ENCODE measurements around the gene ARL15. TPM values are rescaled to one million over a fixed set of nuclear protein-coding genes. Genes with fewer than 3 reads are reported as not detected.
A peak's percentile ranks its signal among the peaks of the same experiment; 100 is the strongest.

The ARL15 gene
- total RNA-seq, 1 experiment from 2014 or later = 13.0 TPM

DNA sequence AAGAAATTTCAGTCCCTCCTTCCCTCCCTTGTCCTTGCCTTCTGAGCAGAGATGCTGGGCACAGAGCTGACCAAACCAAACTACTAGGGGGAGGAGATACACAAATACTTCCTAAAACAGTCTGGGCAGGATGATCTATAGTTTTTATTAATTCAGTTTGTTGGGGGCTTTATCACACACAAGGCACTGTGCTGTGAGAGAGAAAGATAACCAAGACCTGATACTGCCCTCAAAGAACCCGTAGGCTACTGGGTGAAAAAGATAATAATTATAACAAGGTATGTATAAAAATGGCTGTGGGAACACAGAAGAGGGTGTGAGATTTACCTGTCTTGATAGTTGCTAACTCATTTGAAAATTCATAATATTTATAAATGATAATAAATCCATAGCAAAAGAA, 395.3 kb downstream of the ARL15 start:
- Histone ChIP-seq H3K79me1 (ENCODE audit: insufficient read depth, low read depth, low read length, poor library complexity, severe bottlenecking) (no peaks in the 10 kb centered on the region), H3K4ac (ENCODE audit: low read depth, low read length) (no peak overlapping the region), H3K27me3 (ENCODE audit: insufficient read depth, low read length) (no peaks in the 10 kb centered on the region), H2BK12ac (ENCODE audit: insufficient read length, low read depth, low read length) (no peak overlapping the region), H4K8ac (replicated peaks; ENCODE audit: insufficient read length, low read depth, low read length) (no peak overlapping the region), H3K23ac (ENCODE audit: insufficient read length, low read depth, low read length) (no peak overlapping the region), H2BK120ac (ENCODE audit: low read depth, low read length, poor library complexity, severe bottlenecking) (no peak overlapping the region), H4K20me1 (ENCODE audit: control insufficient read depth, insufficient read depth, insufficient read length) (no peaks in the 10 kb centered on the region), H3T11ph (ENCODE audit: low read length) (no peak overlapping the region), H4K5ac (ENCODE audit: insufficient read length, low read depth, low read length) (no peak overlapping the region), H3K9me3 (ENCODE audit: control insufficient read depth, low read depth, low read length) (no peaks in the 10 kb centered on the region), H2BK5ac (ENCODE audit: insufficient read length, low read length) (no peak overlapping the region), H3K18ac (ENCODE audit: insufficient read length, low read depth, low read length) (no peak overlapping the region), H3K9ac (ENCODE audit: extremely low read depth, insufficient read length, low read length) (no peak overlapping the region), H3K14ac (ENCODE audit: insufficient read depth, low read length) (no peak overlapping the region), H3K27ac (ENCODE audit: insufficient read length, low read depth, low read length) (no peak overlapping the region), H3K4me2 (ENCODE audit: insufficient read depth, insufficient read length, low read length) (no peak overlapping the region), H2AK5ac (ENCODE audit: insufficient read length, low read length) (no peak overlapping the region), H2AFZ (ENCODE audit: low read length) (no peak overlapping the region), H2BK15ac (ENCODE audit: low read depth, low read length) (no peak overlapping the region), H3K4me1 (ENCODE audit: insufficient read depth, low read length) (no peaks in the 10 kb centered on the region), H3K79me2 (ENCODE audit: insufficient read depth, low read length) (no peaks in the 10 kb centered on the region), H2BK20ac (ENCODE audit: low read depth, low read length, poor library complexity, severe bottlenecking) (no peak overlapping the region), H4K91ac (ENCODE audit: insufficient read length, low read depth, low read length) (no peak overlapping the region), H3K23me2 (ENCODE audit: insufficient read length, low read depth, low read length, poor library complexity, severe bottlenecking) (no peaks in the 10 kb centered on the region), H3K56ac (ENCODE audit: insufficient read length, low read depth, low read length) (no peak overlapping the region)
- Mint-ChIP-seq H3K36me3 (ENCODE audit: insufficient read depth in 1 of 3, low read depth in 3 of 3) (no peaks in the 10 kb centered on the region), H3K4me3 (no peak overlapping the region), H3K4me1 (peaks cover 12% of the 10 kb centered on the region in 2 experiments), H3K27ac (peak overlapping the region in 1 of 3 experiments; percentile 5; a peak in 2 of 7 replicates), H3K9me3 (no peaks in the 10 kb centered on the region), H3K27me3 (ENCODE audit: low read depth) (no peaks in the 10 kb centered on the region)
- DNase-seq = no peak
- TF ChIP-seq, protein P1, sequence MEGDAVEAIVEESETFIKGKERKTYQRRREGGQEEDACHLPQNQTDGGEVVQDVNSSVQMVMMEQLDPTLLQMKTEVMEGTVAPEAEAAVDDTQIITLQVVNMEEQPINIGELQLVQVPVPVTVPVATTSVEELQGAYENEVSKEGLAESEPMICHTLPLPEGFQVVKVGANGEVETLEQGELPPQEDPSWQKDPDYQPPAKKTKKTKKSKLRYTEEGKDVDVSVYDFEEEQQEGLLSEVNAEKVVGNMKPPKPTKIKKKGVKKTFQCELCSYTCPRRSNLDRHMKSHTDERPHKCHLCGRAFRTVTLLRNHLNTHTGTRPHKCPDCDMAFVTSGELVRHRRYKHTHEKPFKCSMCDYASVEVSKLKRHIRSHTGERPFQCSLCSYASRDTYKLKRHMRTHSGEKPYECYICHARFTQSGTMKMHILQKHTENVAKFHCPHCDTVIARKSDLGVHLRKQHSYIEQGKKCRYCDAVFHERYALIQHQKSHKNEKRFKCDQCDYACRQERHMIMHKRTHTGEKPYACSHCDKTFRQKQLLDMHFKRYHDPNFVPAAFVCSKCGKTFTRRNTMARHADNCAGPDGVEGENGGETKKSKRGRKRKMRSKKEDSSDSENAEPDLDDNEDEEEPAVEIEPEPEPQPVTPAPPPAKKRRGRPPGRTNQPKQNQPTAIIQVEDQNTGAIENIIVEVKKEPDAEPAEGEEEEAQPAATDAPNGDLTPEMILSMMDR (conservative IDR thresholded peaks at IDR 0.05) = no peak
- WGBS (ENCODE audit: extremely low coverage, insufficient read length, low lambda C conversion rate) = no CpG with 5 or more reads among the region's 1 CpG
